Endodermal cell (in vitro differentiated cells): Measurements from ENCODE around the gene STK16. TPM values are rescaled to one million over a fixed set of nuclear protein-coding genes. Genes with fewer than 3 reads are reported as not detected.
A peak's percentile ranks its signal among the peaks of the same experiment; 100 is the strongest.
"Not testable (repeated sequence)": the region's sequence is repeated elsewhere in the genome, so short reads cannot be mapped to it uniquely, and the experiment has no call there.

ENCODE experiments used
- DNase-seq: peaks from one replicate; pipeline ENCODE4 v3.0.0-alpha.2; 2017
- H3K27ac ChIP-seq: 2 replicates; pipeline ENCODE4 v1.5.1; 2013; ENCODE audit warnings: mild to moderate bottlenecking, low read depth, low read length, moderate library complexity
- H3K27me3 ChIP-seq: 2 replicates; pipeline ENCODE4 v1.6.1; 2013; ENCODE audit warnings: mild to moderate bottlenecking, low read length, moderate library complexity; ENCODE audit not compliant: insufficient read depth, control insufficient read depth, poor library complexity, severe bottlenecking
- H3K36me3 ChIP-seq: 2 replicates; pipeline ENCODE4 v1.7.0; 2013; ENCODE audit warnings: mild to moderate bottlenecking, low read length, moderate library complexity; ENCODE audit not compliant: control insufficient read depth, insufficient read depth
- H3K4me1 ChIP-seq: one replicate; pipeline ENCODE4 v1.7.0; 2013; ENCODE audit warnings: low read length; ENCODE audit not compliant: control insufficient read depth, insufficient read depth
- H3K4me3 ChIP-seq: 2 replicates; pipeline ENCODE4 v1.5.1; 2013; ENCODE audit warnings: mild to moderate bottlenecking, low read length, moderate library complexity
- H3K9ac ChIP-seq: 2 replicates; pipeline ENCODE4 v1.6.1; 2013; ENCODE audit warnings: mild to moderate bottlenecking, low read length, moderate library complexity; ENCODE audit not compliant: poor library complexity, severe bottlenecking; ENCODE audit errors: extremely low read depth
- H3K9me3 ChIP-seq: 2 replicates; pipeline ENCODE4 v1.6.1; 2013; ENCODE audit warnings: mild to moderate bottlenecking, low read length, moderate library complexity; ENCODE audit not compliant: control insufficient read depth
- H3K27ac Mint-ChIP-seq: 2 replicates; pipeline ENCODE4 v1.8.0; 2020; ENCODE audit warnings: mixed read lengths
- H3K27me3 Mint-ChIP-seq: 2 replicates; pipeline ENCODE4 v1.8.0; 2021; ENCODE audit warnings: mild to moderate bottlenecking, mixed read lengths; ENCODE audit not compliant: insufficient read depth
- H3K36me3 Mint-ChIP-seq: 2 replicates; pipeline ENCODE4 v1.8.0; 2020; ENCODE audit warnings: low read depth, mixed read lengths
- H3K4me1 Mint-ChIP-seq: 2 replicates; pipeline ENCODE4 v1.8.0; 2020; ENCODE audit warnings: mixed read lengths
- H3K4me3 Mint-ChIP-seq: 2 replicates; pipeline ENCODE4 v1.8.0; 2020; ENCODE audit warnings: mild to moderate bottlenecking, moderate library complexity, mixed read lengths
- H3K9me3 Mint-ChIP-seq: 2 replicates; pipeline ENCODE4 v1.8.0; 2020; ENCODE audit warnings: mild to moderate bottlenecking, mixed read lengths
- CTCF ChIP-seq: fragments of 200-600 bp; sonication (generic); conservative IDR thresholded peaks from 2 replicates; pipeline ENCODE4 v1.5.0; 2021; ENCODE audit warnings: antibody characterized with exemption, mild to moderate bottlenecking
- WGBS, 2 experiments: methylation state at CpG; one replicate each; pipeline versions ENCODE4 v1.1.5 to v1.1.7; 2013; ENCODE audit warnings: missing lambda C conversion rate in 2 of 2, mixed read lengths in 1 of 2; ENCODE audit not compliant: insufficient coverage in 1 of 2, insufficient read length in 1 of 2; 5-methylcytosine and 5-hydroxymethylcytosine counted together
- total RNA-seq, 2 donors: library from RNA; stranded (reverse); fragmentation: NEBNext Ultra II Directional in 1 of 2; extraction: Animal tissue kit (Norgen Biotek cat#: 25700) in 1 of 2; gene quantifications; 2 replicates in 1 of 2; 3 replicates in 1 of 2; pipeline ENCODE4 v1.2.1, GENCODE V29; 2021

STK16 gene
- total RNA-seq, 2 donors from 2014 or later = 27.3 to 37.7 TPM

GRCh38 chr2:219253753-219254589 lies 8.7 kb downstream of the STK16 start, which contains the start of gene TUBA4A:
Gene TUBA4A, minus strand, starts transcription at chr2:219253918. Its CDS starts 60 bp downstream, at chr2:219253858.
- Mint-ChIP-seq H3K27me3 (peaks cover 72% of the 10 kb centered on the region), H3K9me3 (no peaks in the 10 kb centered on the region), H3K27ac (no peak within 1 kb of the TSS), H3K36me3 (no peaks in the 10 kb centered on the region), H3K4me1 (peaks cover 17% of the 10 kb centered on the region), H3K4me3 (peak within 1 kb of the TSS; percentile 51)
- Histone ChIP-seq H3K4me1 (peaks cover 14% of the 10 kb centered on the region), H3K27me3 (peaks cover 57% of the 10 kb centered on the region), H3K36me3 (no peaks in the 10 kb centered on the region), H3K4me3 (peak within 1 kb of the TSS; percentile 73), H3K9ac (no peak within 1 kb of the TSS), H3K27ac (no peak within 1 kb of the TSS), H3K9me3 (no peaks in the 10 kb centered on the region)
- WGBS, 2 experiments = 0 to 1% methylated on average over 31 to 76 of the region's 76 CpGs
- DNase-seq = peak; percentile 93
- TF ChIP-seq CTCF = no peak

- Mint-ChIP-seq H3K4me1 (peaks cover 9% of the 10 kb centered on the region), H3K9me3 (no peaks in the 10 kb centered on the region), H3K27me3 (peaks cover 77% of the 10 kb centered on the region), H3K27ac (no peak overlapping the region), H3K4me3 (no peak overlapping the region), H3K36me3 (no peaks in the 10 kb centered on the region)
- Histone ChIP-seq H3K36me3 (no peaks in the 10 kb centered on the region), H3K4me1 (peaks cover 6% of the 10 kb centered on the region), H3K9ac (no peak overlapping the region), H3K27me3 (peaks cover 60% of the 10 kb centered on the region), H3K9me3 (no peaks in the 10 kb centered on the region), H3K27ac (no peak overlapping the region), H3K4me3 (peak overlapping the region; percentile 73)
- 32 to 39% methylated on average over 8 to 12 of the region's 12 CpGs for WGBS, 2 experiments
- no peak for DNase-seq
- TF ChIP-seq CTCF = no peak
Measured at GRCh38 chr2:219254590-219255201, 9.4 kb downstream of the STK16 start.

- not testable (repeated sequence) for H3K9me3 Mint-ChIP-seq, H3K4me3 ChIP-seq, H3K4me1 Mint-ChIP-seq, H3K4me3 Mint-ChIP-seq, H3K27ac ChIP-seq, H3K36me3 Mint-ChIP-seq, H3K36me3 ChIP-seq, H3K27ac Mint-ChIP-seq, H3K4me1 ChIP-seq, H3K9me3 ChIP-seq, H3K9ac ChIP-seq, DNase-seq
- H3K27me3 Mint-ChIP-seq = peaks cover 75% of the 10 kb centered on the region
- 89 to 94% methylated on average over 6 to 9 of the region's 10 CpGs for WGBS, 2 experiments
- peaks cover 50% of the 10 kb centered on the region for H3K27me3 ChIP-seq
Measured at GRCh38 chr2:219258942-219259341, 13.7 kb downstream of the STK16 start.
